ENCODE results near the gene ANP32E.
"Not testable (repeated sequence)": the region's sequence is repeated elsewhere in the genome, so short reads cannot be mapped to it uniquely, and the experiment has no call there.

The ANP32E gene

DNA sequence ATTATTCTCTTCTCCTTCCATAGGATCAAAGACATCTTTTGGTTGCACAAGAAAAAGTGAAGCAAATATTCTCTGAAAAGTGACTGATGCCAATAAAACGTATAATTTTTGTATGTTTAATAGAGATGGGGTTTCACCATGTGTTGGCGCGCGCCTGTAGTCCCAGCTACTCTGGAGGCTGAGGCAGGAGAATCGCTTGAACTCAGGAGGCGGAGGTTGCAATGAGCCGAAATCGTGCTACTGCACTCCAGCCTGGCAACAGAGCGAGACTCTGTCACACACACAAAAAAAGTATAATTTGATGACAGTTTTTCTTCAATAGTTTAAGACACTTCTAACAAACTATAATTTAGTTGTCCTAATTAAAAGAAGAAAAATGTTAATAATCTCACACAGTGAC, 23.8 kb downstream of the ANP32E start:
- Histone ChIP-seq H3K27ac (ENCODE audit: low read length) (no peak overlapping the region), H2AFZ (ENCODE audit: low read length) (no peak overlapping the region), H3K36me3 (replicated peaks; ENCODE audit: insufficient read depth, low read length) (no peaks in the 10 kb centered on the region), H3K9ac (ENCODE audit: low read length) (no peak overlapping the region), H3K9me2 (replicated peaks; ENCODE audit: insufficient read depth, low read length) (no peaks in the 10 kb centered on the region), H3K9me3 (replicated peaks; ENCODE audit: insufficient read depth, low read length) (no peaks in the 10 kb centered on the region), H3K27me3 (replicated peaks; ENCODE audit: insufficient read depth, low read length) (no peaks in the 10 kb centered on the region), H3K4me2 (ENCODE audit: low read depth, low read length) (no peak overlapping the region), H3K79me2 (ENCODE audit: low read length) (no peaks in the 10 kb centered on the region), H3F3A (ENCODE audit: insufficient read depth, low read length) (peaks cover 19% of the 10 kb centered on the region), H3K4me1 (ENCODE audit: low read length) (peaks cover 5% of the 10 kb centered on the region; the same call in 1 of the 2 replicates), H4K20me1 (ENCODE audit: insufficient read depth, low read length) (no peaks in the 10 kb centered on the region), H3K4me3 (ENCODE audit: low read length) (no peak overlapping the region)
- no peak for DNase-seq
- TF ChIP-seq, protein P1, sequence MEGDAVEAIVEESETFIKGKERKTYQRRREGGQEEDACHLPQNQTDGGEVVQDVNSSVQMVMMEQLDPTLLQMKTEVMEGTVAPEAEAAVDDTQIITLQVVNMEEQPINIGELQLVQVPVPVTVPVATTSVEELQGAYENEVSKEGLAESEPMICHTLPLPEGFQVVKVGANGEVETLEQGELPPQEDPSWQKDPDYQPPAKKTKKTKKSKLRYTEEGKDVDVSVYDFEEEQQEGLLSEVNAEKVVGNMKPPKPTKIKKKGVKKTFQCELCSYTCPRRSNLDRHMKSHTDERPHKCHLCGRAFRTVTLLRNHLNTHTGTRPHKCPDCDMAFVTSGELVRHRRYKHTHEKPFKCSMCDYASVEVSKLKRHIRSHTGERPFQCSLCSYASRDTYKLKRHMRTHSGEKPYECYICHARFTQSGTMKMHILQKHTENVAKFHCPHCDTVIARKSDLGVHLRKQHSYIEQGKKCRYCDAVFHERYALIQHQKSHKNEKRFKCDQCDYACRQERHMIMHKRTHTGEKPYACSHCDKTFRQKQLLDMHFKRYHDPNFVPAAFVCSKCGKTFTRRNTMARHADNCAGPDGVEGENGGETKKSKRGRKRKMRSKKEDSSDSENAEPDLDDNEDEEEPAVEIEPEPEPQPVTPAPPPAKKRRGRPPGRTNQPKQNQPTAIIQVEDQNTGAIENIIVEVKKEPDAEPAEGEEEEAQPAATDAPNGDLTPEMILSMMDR (IDR thresholded peaks at IDR 0.05; ENCODE audit: low read length), result no peak
- TF ChIP-seq EZH2phosphoT487 (IDR thresholded peaks at IDR 0.05; ENCODE audit: low read length) (no peak), EZH2 (optimal IDR thresholded peaks at IDR 0.05; ENCODE audit: low read depth, low read length) (no peak)

DNA sequence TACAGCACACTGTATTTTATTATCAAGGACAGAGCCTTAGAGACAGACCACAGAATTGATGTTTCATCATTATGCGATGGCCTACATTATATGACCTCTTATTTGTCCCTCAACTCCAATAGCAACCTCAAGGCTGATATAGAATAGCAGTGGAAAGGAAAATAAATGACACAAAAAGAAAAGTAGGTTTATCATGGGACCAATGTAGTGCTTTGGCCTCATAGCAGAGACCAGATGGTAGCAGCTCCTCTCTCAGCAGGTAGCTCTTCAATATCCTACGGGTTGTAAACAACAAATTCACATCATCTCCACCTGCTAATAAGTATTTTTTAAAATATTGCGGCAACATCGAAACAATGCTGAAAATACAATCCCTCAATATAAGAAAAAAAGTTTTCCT, 25.2 kb downstream of the ANP32E start:
- DNase-seq, result no peak
- H3K27me3 ChIP-seq (replicated peaks; ENCODE audit: insufficient read depth, low read length), result no peaks in the 10 kb centered on the region
- H3K27ac ChIP-seq (ENCODE audit: low read length), result no peak overlapping the region
- no peak overlapping the region for H3K4me3 ChIP-seq (ENCODE audit: low read length)
- no peak overlapping the region for H3K9ac ChIP-seq (ENCODE audit: low read length)
- TF ChIP-seq EZH2phosphoT487 (IDR thresholded peaks at IDR 0.05; ENCODE audit: low read length), result no peak
- TF ChIP-seq EZH2 (optimal IDR thresholded peaks at IDR 0.05; ENCODE audit: low read depth, low read length), result no peak
- TF ChIP-seq, protein P1 (IDR thresholded peaks at IDR 0.05; ENCODE audit: low read length), result no peak
- no peak overlapping the region for H2AFZ ChIP-seq (ENCODE audit: low read length)
- H3F3A ChIP-seq (ENCODE audit: insufficient read depth, low read length), result peaks cover 14% of the 10 kb centered on the region
- no peaks in the 10 kb centered on the region for H4K20me1 ChIP-seq (ENCODE audit: insufficient read depth, low read length)
- no peaks in the 10 kb centered on the region for H3K79me2 ChIP-seq (ENCODE audit: low read length)
- no peaks in the 10 kb centered on the region for H3K9me3 ChIP-seq (replicated peaks; ENCODE audit: insufficient read depth, low read length)
- H3K36me3 ChIP-seq (replicated peaks; ENCODE audit: insufficient read depth, low read length), result no peaks in the 10 kb centered on the region
- H3K4me1 ChIP-seq (ENCODE audit: low read length), result peaks cover 5% of the 10 kb centered on the region; the same call in 1 of the 2 replicates
- H3K9me2 ChIP-seq (replicated peaks; ENCODE audit: insufficient read depth, low read length), result no peaks in the 10 kb centered on the region
- H3K4me2 ChIP-seq (ENCODE audit: low read depth, low read length), result no peak overlapping the region

DNA sequence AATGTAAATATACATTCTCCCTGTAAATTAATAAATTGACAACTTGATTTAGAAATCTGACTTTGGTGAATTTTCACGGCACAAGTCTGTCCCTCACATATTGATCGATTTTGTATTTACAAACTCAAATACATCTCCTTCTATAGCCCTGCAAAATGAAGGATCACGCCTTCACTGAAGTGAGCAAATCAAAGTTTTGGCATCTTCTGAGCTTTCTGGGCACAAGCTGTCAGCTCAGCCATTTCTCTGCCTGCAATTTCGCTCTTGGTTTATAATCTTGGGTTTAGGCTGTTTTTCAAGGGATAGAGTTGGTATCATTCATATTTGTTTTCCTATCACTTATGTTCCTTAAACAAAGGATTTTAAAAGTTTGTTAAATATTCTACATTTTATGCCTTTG, 25.8 kb downstream of the ANP32E start:
- Histone ChIP-seq H3K36me3 (replicated peaks; ENCODE audit: insufficient read depth, low read length) (no peaks in the 10 kb centered on the region), H3K4me2 (ENCODE audit: low read depth, low read length) (no peak overlapping the region), H3K79me2 (ENCODE audit: low read length) (no peaks in the 10 kb centered on the region), H3K4me3 (ENCODE audit: low read length) (no peak overlapping the region), H3K9me3 (replicated peaks; ENCODE audit: insufficient read depth, low read length) (no peaks in the 10 kb centered on the region), H3F3A (ENCODE audit: insufficient read depth, low read length) (peaks cover 12% of the 10 kb centered on the region), H3K4me1 (ENCODE audit: low read length) (peaks cover 5% of the 10 kb centered on the region; the same call in 1 of the 2 replicates), H3K27me3 (replicated peaks; ENCODE audit: insufficient read depth, low read length) (no peaks in the 10 kb centered on the region), H3K9me2 (replicated peaks; ENCODE audit: insufficient read depth, low read length) (no peaks in the 10 kb centered on the region), H3K9ac (ENCODE audit: low read length) (no peak overlapping the region), H4K20me1 (ENCODE audit: insufficient read depth, low read length) (no peaks in the 10 kb centered on the region), H3K27ac (ENCODE audit: low read length) (no peak overlapping the region), H2AFZ (ENCODE audit: low read length) (no peak overlapping the region)
- no peak for DNase-seq
- no peak for TF ChIP-seq EZH2 (optimal IDR thresholded peaks at IDR 0.05; ENCODE audit: low read depth, low read length)
- no peak for TF ChIP-seq EZH2phosphoT487 (IDR thresholded peaks at IDR 0.05; ENCODE audit: low read length)
- TF ChIP-seq, protein P1 (IDR thresholded peaks at IDR 0.05; ENCODE audit: low read length), result no peak

DNA sequence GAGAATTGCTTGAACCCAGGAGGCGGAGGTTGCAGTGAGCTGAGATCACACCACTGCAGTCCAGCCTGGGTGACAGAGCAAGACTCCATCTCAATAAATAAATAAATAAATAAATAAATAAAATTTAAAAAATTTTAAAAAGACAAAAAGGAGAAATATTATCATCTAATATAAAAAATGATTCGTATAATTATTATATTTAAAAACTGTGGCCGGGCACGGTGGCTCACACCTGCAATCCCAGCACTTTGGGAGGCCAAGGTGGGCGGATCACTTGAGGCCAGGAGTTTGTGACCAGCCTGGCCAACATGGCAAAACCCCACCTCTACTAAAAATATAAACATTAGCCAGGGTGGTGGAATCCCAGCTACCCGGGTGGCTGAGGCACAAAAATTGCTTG, 27.5 kb downstream of the ANP32E start:
- H3F3A ChIP-seq (ENCODE audit: insufficient read depth, low read length), result not testable (repeated sequence)

More for the DNA sequence above, 27.5 kb downstream of the ANP32E start:
- not testable (repeated sequence) for H3K4me3 ChIP-seq (ENCODE audit: low read length); H3K4me1 ChIP-seq (ENCODE audit: low read length); DNase-seq; H3K27ac ChIP-seq (ENCODE audit: low read length); H3K9me2 ChIP-seq (replicated peaks; ENCODE audit: insufficient read depth, low read length); H3K36me3 ChIP-seq (replicated peaks; ENCODE audit: insufficient read depth, low read length); H3K79me2 ChIP-seq (ENCODE audit: low read length); H3K9ac ChIP-seq (ENCODE audit: low read length); H2AFZ ChIP-seq (ENCODE audit: low read length); H3K4me2 ChIP-seq (ENCODE audit: low read depth, low read length); H3K9me3 ChIP-seq (replicated peaks; ENCODE audit: insufficient read depth, low read length); H3K27me3 ChIP-seq (replicated peaks; ENCODE audit: insufficient read depth, low read length); H4K20me1 ChIP-seq (ENCODE audit: insufficient read depth, low read length)
